Left ventricle myocardium inferior (tissue), 1 donor: Measurements from ENCODE around the gene OR51B6. TPM values are rescaled to one million over a fixed set of nuclear protein-coding genes. Genes with fewer than 3 reads are reported as not detected.
"Not testable (repeated sequence)": the region's sequence is repeated elsewhere in the genome, so short reads cannot be mapped to it uniquely, and the experiment has no call there.

Source experiments
- DNase-seq: peaks from one replicate; pipeline ENCODE4 v3.0.0-alpha.2; 2020
- H3K27ac ChIP-seq: fragments of 200-600 bp; replicated peaks from 2 replicates; pipeline ENCODE4 v1.8.0; 2021
- H3K27me3 ChIP-seq: fragments of 200-600 bp; 2 replicates; pipeline ENCODE4 v1.8.0; 2021; ENCODE audit warnings: low read depth
- H3K36me3 ChIP-seq: fragments of 200-600 bp; 2 replicates; pipeline ENCODE4 v1.8.0; 2021
- H3K4me1 ChIP-seq: fragments of 200-600 bp; 2 replicates; pipeline ENCODE4 v1.8.0; 2021
- H3K4me3 ChIP-seq: fragments of 200-600 bp; 2 replicates; pipeline ENCODE4 v1.8.0; 2021; ENCODE audit warnings: mild to moderate bottlenecking, moderate library complexity
- H3K9me3 ChIP-seq: fragments of 200-600 bp; replicated peaks from 2 replicates; pipeline ENCODE4 v1.8.0; 2021
- CTCF ChIP-seq: fragments of 200-600 bp; IDR thresholded peaks from 2 replicates; pipeline ENCODE4 v1.8.0; 2021; ENCODE audit warnings: antibody characterized with exemption, mild to moderate bottlenecking, borderline replicate concordance
- intact Hi-C: fragments of 100-400 bp; cut with micrococcal nuclease; formaldehyde crosslinking; loops from one replicate; pipeline ENCODE4 v1.11.0; 2022
- total RNA-seq: library from RNA; stranded (reverse); fragmentation: NEBNext Ultra II Directional; extraction: Animal tissue kit (Norgen Biotek cat#: 25700); gene quantifications from one replicate; pipeline ENCODE4 v1.2.1, GENCODE V29; 2021
- donor health status: DM: no; HTN: yes; CAD: no; lungs with severe emphysema.

Gene OR51B6
- total RNA-seq, 1 donor from 2014 or later: not detected

GRCh38 chr11:5310423-5310822 is 40.9 kb upstream of the OR51B6 start:
- no peak overlapping the region for H3K4me3 ChIP-seq
- no peak for TF ChIP-seq CTCF
- no peak overlapping the region for H3K27ac ChIP-seq
- H3K4me1 ChIP-seq: no peaks in the 10 kb centered on the region
- H3K9me3 ChIP-seq: peaks cover 5% of the 10 kb centered on the region
- DNase-seq: no peak
- H3K27me3 ChIP-seq: no peaks in the 10 kb centered on the region
- no peaks in the 10 kb centered on the region for H3K36me3 ChIP-seq
- intact Hi-C loops: no loop called here

DNA sequence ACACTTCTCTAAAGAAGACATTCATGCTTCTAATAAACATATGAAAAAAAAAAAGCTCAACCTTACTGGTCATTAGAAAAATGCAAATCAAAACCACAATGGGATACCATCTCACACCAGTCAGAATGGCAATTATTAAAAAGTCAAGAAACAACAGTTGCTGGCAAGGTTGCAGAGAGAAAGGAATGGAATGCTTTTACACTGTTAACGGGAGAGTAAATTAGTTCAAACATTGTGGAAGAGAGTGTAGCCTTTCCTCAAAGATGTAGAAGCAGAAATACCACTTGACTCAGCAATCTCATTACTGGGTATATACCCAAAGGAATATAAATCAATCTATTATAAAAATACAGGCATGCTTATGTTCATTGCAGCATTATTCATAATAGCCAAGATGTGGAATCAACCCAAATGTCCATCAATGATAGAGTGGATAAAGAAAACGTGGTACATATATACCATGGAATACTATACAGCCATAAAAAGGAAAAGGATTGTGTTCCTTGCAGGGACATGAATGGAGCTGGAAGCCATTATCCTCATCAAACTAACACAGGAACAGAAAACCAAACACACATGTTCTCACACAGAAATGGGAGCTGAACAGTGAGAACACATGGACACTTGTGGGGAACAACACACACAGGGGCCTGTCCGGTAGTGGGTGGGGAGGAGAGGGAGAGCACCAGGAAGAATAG is 37.8 kb upstream of the OR51B6 start:
- H3K4me3 ChIP-seq, H3K9me3 ChIP-seq, H3K27me3 ChIP-seq, H3K36me3 ChIP-seq, H3K4me1 ChIP-seq, DNase-seq, H3K27ac ChIP-seq, intact Hi-C loops: not testable (repeated sequence)

DNA sequence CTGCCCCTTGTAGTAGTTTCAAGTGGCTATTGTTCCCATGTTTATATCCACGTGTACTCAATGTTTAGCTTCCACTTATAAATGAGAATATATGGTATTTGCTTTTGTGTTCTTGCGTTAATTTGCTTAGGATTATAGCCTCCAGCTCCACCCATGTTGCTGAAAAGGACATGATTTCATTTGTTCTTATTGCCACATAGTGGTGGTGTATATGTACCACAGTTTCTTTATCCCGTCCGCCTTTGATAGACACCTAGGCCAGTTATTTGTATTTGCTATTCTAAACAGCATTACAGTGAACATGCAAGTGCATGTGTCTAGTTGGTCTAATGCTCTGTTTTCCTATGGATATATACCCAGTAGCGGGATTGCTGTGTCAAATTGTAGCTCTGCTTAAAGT is 34.0 kb upstream of the OR51B6 start:
- no peak for DNase-seq
- no peaks in the 10 kb centered on the region for H3K27me3 ChIP-seq
- H3K27ac ChIP-seq: no peak overlapping the region
- no peaks in the 10 kb centered on the region for H3K36me3 ChIP-seq
- intact Hi-C loops: no loop called here
- peaks cover 5% of the 10 kb centered on the region for H3K9me3 ChIP-seq
- no peaks in the 10 kb centered on the region for H3K4me1 ChIP-seq
- no peak overlapping the region for H3K4me3 ChIP-seq
- no peak for TF ChIP-seq CTCF

- H3K4me1 ChIP-seq: no peaks in the 10 kb centered on the region
- no peak for TF ChIP-seq CTCF
- H3K27ac ChIP-seq: no peak within 1 kb of the TSS
- H3K9me3 ChIP-seq: no peaks in the 10 kb centered on the region
- H3K27me3 ChIP-seq: no peaks in the 10 kb centered on the region
- H3K36me3 ChIP-seq: no peaks in the 10 kb centered on the region
- intact Hi-C loops: no loop called here
- DNase-seq: no peak
- H3K4me3 ChIP-seq: no peak within 1 kb of the TSS
Measured at GRCh38 chr11:5324197-5324596, 27.1 kb upstream of the OR51B6 start, which contains the start of gene OR51B2. OR51B2 (minus strand) TSS chr11:5324297; CDS start chr11:5324297, 0 bp downstream.

GRCh38 chr11:5335170-5335569 is 16.1 kb upstream of the OR51B6 start:
- H3K4me3 ChIP-seq: no peak overlapping the region
- no peaks in the 10 kb centered on the region for H3K4me1 ChIP-seq
- H3K36me3 ChIP-seq: no peaks in the 10 kb centered on the region
- no peak for DNase-seq
- no peak overlapping the region for H3K27ac ChIP-seq
- no peak for TF ChIP-seq CTCF
- intact Hi-C loops: no loop called here
- H3K27me3 ChIP-seq: no peaks in the 10 kb centered on the region
- no peaks in the 10 kb centered on the region for H3K9me3 ChIP-seq

DNA sequence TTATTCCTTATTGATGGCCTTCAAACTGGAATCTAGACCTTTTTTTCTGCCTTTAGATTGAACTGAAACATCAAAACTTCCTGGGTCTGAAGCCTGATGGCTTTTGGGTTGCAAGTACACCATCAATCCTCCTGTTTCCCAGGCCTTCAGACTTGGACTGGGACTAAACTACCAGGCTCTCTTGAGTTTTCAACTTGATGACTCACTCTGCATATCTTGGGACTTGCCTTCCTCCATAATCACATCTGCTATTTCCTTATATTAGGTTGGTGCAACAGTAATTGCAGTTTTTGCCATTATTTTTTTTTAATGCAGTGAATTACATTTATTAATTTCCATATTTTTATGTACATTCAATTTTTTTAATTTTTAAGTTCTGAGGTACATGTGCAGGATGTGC is 15.0 kb upstream of the OR51B6 start:
- H3K27ac ChIP-seq: no peak overlapping the region
- TF ChIP-seq CTCF: no peak
- no peak for DNase-seq
- no peaks in the 10 kb centered on the region for H3K36me3 ChIP-seq
- no peaks in the 10 kb centered on the region for H3K27me3 ChIP-seq
- no peaks in the 10 kb centered on the region for H3K4me1 ChIP-seq
- intact Hi-C loops: no loop called here
- H3K9me3 ChIP-seq: no peaks in the 10 kb centered on the region
- H3K4me3 ChIP-seq: no peak overlapping the region

GRCh38 chr11:5337253-5337652 is 14.1 kb upstream of the OR51B6 start:
- DNase-seq, H3K9me3 ChIP-seq, H3K4me1 ChIP-seq, H3K36me3 ChIP-seq, intact Hi-C loops, H3K27ac ChIP-seq, H3K4me3 ChIP-seq, H3K27me3 ChIP-seq: not testable (repeated sequence)
